Right hindlimb (tissue), 1 donor: ENCODE results near the gene HOXB5.

Experiments used
- DNase-seq: peaks from one replicate; pipeline ENCODE4 v3.0.0-alpha.2; 2018

The HOXB5 gene

DNA sequence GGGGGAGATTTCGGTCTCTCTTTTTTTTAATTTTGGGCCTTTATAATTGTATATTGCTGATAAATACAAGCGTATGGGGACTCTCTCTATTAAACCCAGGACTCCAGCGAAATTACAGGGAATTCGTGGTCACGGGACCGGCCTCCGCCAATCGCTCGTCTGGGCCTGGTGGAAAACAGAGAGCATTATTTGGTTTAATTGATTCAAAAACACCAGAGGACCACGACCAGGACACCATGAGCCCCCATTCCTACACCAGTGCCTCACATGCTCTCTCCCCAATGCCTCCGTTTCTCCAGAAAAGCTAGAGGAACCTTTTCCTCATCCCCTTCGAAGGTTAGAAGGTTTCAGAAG lies 48.6 kb downstream of the HOXB5 start, which contains the start of gene HOXB2:
HOXB2 (minus strand) TSS at position 88 of the 354 bp plus-strand sequence. CDS start 198 bp downstream, outside the sequence.
- DNase-seq = no peak

DNA sequence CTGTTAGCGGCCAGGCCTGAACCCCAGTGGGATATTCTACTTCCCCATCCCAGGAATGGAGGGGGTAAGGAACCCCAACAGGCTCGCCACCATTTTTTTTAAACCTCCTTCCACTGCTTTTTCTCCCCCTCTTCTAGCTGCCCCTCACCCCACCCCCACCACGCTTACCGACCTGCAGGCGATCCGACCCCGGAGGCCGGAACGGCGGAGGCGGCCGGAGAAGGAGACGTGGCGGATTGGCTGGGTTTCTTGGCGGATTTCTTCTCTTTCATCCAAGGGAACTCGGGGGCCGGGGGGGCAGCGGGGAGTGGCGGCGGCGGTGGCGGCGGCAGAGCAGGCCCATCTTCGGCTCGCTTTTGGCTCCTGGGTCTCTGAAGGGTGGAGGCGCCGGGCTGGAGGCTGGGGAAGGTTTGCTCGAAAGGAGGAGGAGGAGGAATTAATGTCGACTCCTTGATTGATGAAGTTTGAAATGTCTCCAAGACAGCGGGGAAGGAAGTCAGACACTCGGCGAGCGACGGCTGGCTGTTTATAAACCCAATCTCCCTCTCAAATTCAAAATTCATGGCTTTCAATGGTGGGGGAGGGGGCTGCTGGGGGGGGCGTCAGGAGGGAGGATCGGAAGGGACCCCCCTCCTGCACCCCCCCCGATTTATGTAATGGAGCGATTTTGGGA lies 49.1 kb downstream of the HOXB5 start:
- DNase-seq = peak; percentile 91

GRCh38 chr17:48543854-48544348 lies 49.7 kb downstream of the HOXB5 start:
- DNase-seq = peak; percentile 73

- DNase-seq = peak; percentile 57
These were observed 50.3 kb downstream of the HOXB5 start for GRCh38 chr17:48543107-48543853.

GRCh38 chr17:48542698-48543106 lies 50.9 kb downstream of the HOXB5 start:
- no peak for DNase-seq

- DNase-seq = no peak
These were observed 51.4 kb downstream of the HOXB5 start for GRCh38 chr17:48542114-48542656.

- DNase-seq = peak; percentile 88
These were observed 51.9 kb downstream of the HOXB5 start for GRCh38 chr17:48541577-48542113.
